H1 (cell line): ENCODE data around the gene FMNL2. TPM values are rescaled to one million over a fixed set of nuclear protein-coding genes. Genes with fewer than 3 reads are reported as not detected.

ENCODE experiments used
- CTCF ChIA-PET: fragments of 300-600 bp; sonication (Branson Sonifier 250); formaldehyde crosslinking; loops from one replicate; lab custom pipeline; 2021; ENCODE audit not compliant: partially characterized antibody; lab: Charles Lee
- POLR2A ChIA-PET: fragments of 300-600 bp; sonication (Branson Sonifier 250); formaldehyde crosslinking; loops from one replicate; lab custom pipeline; 2021; ENCODE audit warnings: inconsistent platforms; ENCODE audit not compliant: partially characterized antibody; lab: Charles Lee
- DNase-seq, 2 experiments: peaks; one replicate each; pipeline versions ENCODE4 v3.0.0 to v3.0.0-alpha.2; 2010 to 2022; ENCODE audit warnings: low spot score in 2 of 2, low read depth in 1 of 2, mixed read lengths in 1 of 2
- FAIRE-seq: peaks from 2 replicates; lab custom pipeline; 2011; peaks lifted over from hg19 to GRCh38; lab: Jason Lieb, UNC
- H2AFZ ChIP-seq: 2 replicates; pipeline ENCODE4 v1.8.1; 2012; ENCODE audit warnings: low read length, inconsistent platforms
- H2AK5ac ChIP-seq: 2 replicates; pipeline ENCODE4 v1.6.1; 2013; ENCODE audit warnings: low read depth, low read length
- H2BK120ac ChIP-seq: replicated peaks from 2 replicates; pipeline ENCODE3; 2013; ENCODE audit warnings: low read depth, low read length, inconsistent platforms
- H2BK12ac ChIP-seq: 2 replicates; pipeline ENCODE4 v1.6.1; 2013; ENCODE audit warnings: low read depth, low read length
- H2BK15ac ChIP-seq: 2 replicates; pipeline ENCODE4 v1.6.1; 2013; ENCODE audit warnings: low read length
- H2BK20ac ChIP-seq: 2 replicates; pipeline ENCODE4 v1.6.1; 2013; ENCODE audit warnings: low read length
- H2BK5ac ChIP-seq: 2 replicates; pipeline ENCODE4 v1.6.1; 2013; ENCODE audit warnings: low read depth, low read length
- H3K14ac ChIP-seq: 2 replicates; pipeline ENCODE4 v1.6.1; 2013; ENCODE audit warnings: inconsistent platforms; ENCODE audit not compliant: insufficient read length
- H3K18ac ChIP-seq: 2 replicates; pipeline ENCODE4 v1.6.1; 2013; ENCODE audit warnings: low read length; ENCODE audit errors: extremely low read depth
- H3K23ac ChIP-seq: 2 replicates; pipeline ENCODE4 v1.6.1; 2013; ENCODE audit warnings: inconsistent platforms; ENCODE audit not compliant: insufficient read length
- H3K23me2 ChIP-seq: 2 replicates; pipeline ENCODE4 v1.6.1; 2013; ENCODE audit warnings: low read depth, low read length
- H3K27ac ChIP-seq: 2 replicates; pipeline ENCODE4 v1.6.1; 2011; ENCODE audit warnings: low read depth, low read length, inconsistent platforms
- H3K27me3 ChIP-seq, 4 experiments: replicated peaks in 1 of 4; 1 replicate in 1 of 4; 2 replicates in 3 of 4; pipeline versions ENCODE4 v1.6.1 to v1.8.1; 2011 to 2013; ENCODE audit warnings: low read length in 3 of 4, mild to moderate bottlenecking in 3 of 4, inconsistent platforms in 2 of 4, mixed read lengths in 2 of 4, moderate library complexity in 1 of 4; ENCODE audit not compliant: control insufficient read depth in 3 of 4, insufficient read depth in 3 of 4; ENCODE audit errors: extremely low read depth in 1 of 4
- H3K36me3 ChIP-seq, 4 experiments: 2 replicates each; pipeline versions ENCODE4 v1.6.1 to v1.8.1; 2011 to 2013; ENCODE audit warnings: mild to moderate bottlenecking in 4 of 4, low read length in 3 of 4, moderate library complexity in 2 of 4, control low read depth in 1 of 4, inconsistent platforms in 1 of 4; ENCODE audit not compliant: insufficient read depth in 4 of 4, control insufficient read depth in 2 of 4
- H3K4ac ChIP-seq: replicated peaks from 2 replicates; pipeline ENCODE3; 2013; ENCODE audit warnings: low read length, low read depth, mixed read lengths, inconsistent platforms; ENCODE audit not compliant: insufficient read length
- H3K4me1 ChIP-seq, 4 experiments: replicated peaks in 1 of 4; 1 replicate in 1 of 4; 2 replicates in 3 of 4; pipeline versions ENCODE4 v1.6.1 to v1.8.1; 2011 to 2013; ENCODE audit warnings: low read length in 3 of 4, inconsistent platforms in 2 of 4, mixed read lengths in 1 of 4; ENCODE audit not compliant: insufficient read depth in 4 of 4, control insufficient read depth in 3 of 4
- H3K4me2 ChIP-seq, 2 experiments: 2 replicates each; pipeline versions ENCODE4 v1.6.1 to v1.8.1; 2011 to 2013; ENCODE audit warnings: low read depth in 2 of 2, low read length in 2 of 2, control low read depth in 1 of 2, inconsistent platforms in 1 of 2, mild to moderate bottlenecking in 1 of 2; ENCODE audit not compliant: insufficient read depth in 1 of 2
- H3K4me3 ChIP-seq, 4 experiments: fragments of 200-600, 300-600 bp in 1 of 4; sonication (generic), shearing (Covaris generic), sonication (Bioruptor Twin) in 1 of 4; 2 replicates each; pipeline versions ENCODE4 v1.5.1 to v1.8.1; 2011 to 2016; ENCODE audit warnings: low read length in 4 of 4, low read depth in 3 of 4, control low read depth in 2 of 4, inconsistent platforms in 2 of 4, mild to moderate bottlenecking in 2 of 4, mixed read lengths in 1 of 4, moderate library complexity in 1 of 4; ENCODE audit not compliant: insufficient read depth in 2 of 4; ENCODE audit errors: extremely low read depth in 1 of 4
- H3K56ac ChIP-seq: replicated peaks from 2 replicates; pipeline ENCODE3; 2013; ENCODE audit warnings: low read depth, mild to moderate bottlenecking, mixed read lengths, low read length, inconsistent platforms; ENCODE audit not compliant: insufficient read length
- H3K79me1 ChIP-seq: 2 replicates; pipeline ENCODE4 v1.6.1; 2013; ENCODE audit warnings: low read depth, low read length, control low read depth
- H3K79me2 ChIP-seq, 2 experiments: 2 replicates each; pipeline versions ENCODE4 v1.6.1 to v1.8.1; 2012 to 2013; ENCODE audit warnings: low read length in 2 of 2, mild to moderate bottlenecking in 2 of 2, inconsistent platforms in 1 of 2; ENCODE audit not compliant: insufficient read depth in 2 of 2, control insufficient read depth in 1 of 2
- H3K9ac ChIP-seq, 4 experiments: replicated peaks in 1 of 4; 1 replicate in 1 of 4; 2 replicates in 3 of 4; pipeline versions ENCODE4 v1.6.1 to v1.8.1; 2011 to 2013; ENCODE audit warnings: low read depth in 3 of 4, low read length in 3 of 4, control low read depth in 2 of 4, mild to moderate bottlenecking in 2 of 4, moderate library complexity in 2 of 4, inconsistent platforms in 1 of 4; ENCODE audit errors: extremely low read depth in 1 of 4
- H3K9me3 ChIP-seq, 2 experiments: 2 replicates each; pipeline versions ENCODE4 v1.6.1 to v1.8.1; 2012 to 2013; ENCODE audit warnings: mild to moderate bottlenecking in 2 of 2, moderate library complexity in 2 of 2, control low read depth in 1 of 2, inconsistent platforms in 1 of 2, low read depth in 1 of 2, low read length in 1 of 2, mixed read lengths in 1 of 2; ENCODE audit not compliant: insufficient read depth in 2 of 2
- H4K20me1 ChIP-seq, 2 experiments: replicated peaks in 1 of 2; 2 replicates each; pipeline versions ENCODE3 to v1.8.1; 2011 to 2013; ENCODE audit warnings: inconsistent platforms in 2 of 2, low read length in 2 of 2, mild to moderate bottlenecking in 1 of 2; ENCODE audit not compliant: insufficient read depth in 2 of 2, control insufficient read depth in 1 of 2
- H4K5ac ChIP-seq: 2 replicates; pipeline ENCODE4 v1.6.1; 2013; ENCODE audit warnings: low read length, low read depth, mixed read lengths, inconsistent platforms; ENCODE audit not compliant: insufficient read length
- H4K8ac ChIP-seq: 2 replicates; pipeline ENCODE4 v1.8.0; 2013; ENCODE audit warnings: mild to moderate bottlenecking, moderate library complexity, low read length, inconsistent platforms; ENCODE audit not compliant: insufficient read depth; ENCODE audit errors: extremely low read depth
- H4K91ac ChIP-seq: replicated peaks from 2 replicates; pipeline ENCODE3; 2013; ENCODE audit warnings: low read length, mixed read lengths, inconsistent platforms; ENCODE audit not compliant: insufficient read length
- POU5F1 ChIP-seq: IDR thresholded peaks from 2 replicates; pipeline ENCODE4 v1.6.1; 2011; ENCODE audit warnings: low read depth, mild to moderate bottlenecking, low read length, moderate library complexity
- TBP ChIP-seq: IDR thresholded peaks from 2 replicates; pipeline ENCODE4 v1.6.1; 2011; ENCODE audit warnings: low read depth, low read length, improper control_type of control experiment
- TEAD4 ChIP-seq: IDR thresholded peaks from 2 replicates; pipeline ENCODE4 v1.6.1; 2012; ENCODE audit warnings: low read depth, low read length, inconsistent platforms, mixed read lengths
- polyA plus RNA-seq, 7 experiments: library from polyadenylated mRNA; depleted of rRNA in 3 of 7; stranded (reverse) in 5 of 7; unstranded in 2 of 7; fragments of >200 nt in 5 of 7; fragments of 200-250 nt in 2 of 7; gene quantifications; 1 replicate in 5 of 7; 2 replicates in 1 of 7; 4 replicates in 1 of 7; pipeline versions ENCODE4 v1.2.1 to v1.2.3, GENCODE V29; 2011 to 2013; ENCODE audit warnings: missing spikeins in 2 of 7, mixed read lengths in 2 of 7
- total RNA-seq: library from RNA; stranded (reverse); fragmentation: NEBNext Ultra II Directional; extraction: Animal tissue kit (Norgen Biotek cat#: 25700); gene quantifications from 2 replicates; pipeline ENCODE4 v1.2.1, GENCODE V29; 2021

The FMNL2 gene
- total and polyA plus RNA-seq, 2 of the 8 experiments (the other 6 are each of a cell fraction or from before 2014, with no cell fraction given), result 15.5 to 45.1 TPM

DNA sequence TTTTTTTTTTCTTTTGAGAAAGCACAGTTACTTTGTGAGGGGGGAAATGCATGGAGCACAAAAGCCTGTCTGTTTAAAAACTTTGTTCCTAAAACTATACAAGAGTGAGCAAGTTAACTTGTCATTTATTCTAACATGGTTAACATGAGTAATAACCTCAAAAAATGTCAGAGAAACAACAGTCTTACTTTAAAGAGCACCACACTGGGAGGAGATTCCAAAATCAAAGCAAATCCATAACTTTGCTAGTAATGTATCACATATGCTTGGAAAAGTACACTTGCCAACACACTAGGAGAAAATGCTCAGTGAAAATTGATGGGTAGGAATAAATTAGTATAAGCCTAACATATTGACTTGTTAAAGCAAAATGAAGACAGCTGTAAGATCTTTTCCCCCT is 225.2 kb downstream of the FMNL2 start:
- Histone ChIP-seq H4K5ac (no peak overlapping the region), H2BK15ac (no peak overlapping the region), H3K14ac (no peak overlapping the region), H2AK5ac (no peak overlapping the region), H3K79me1 (no peaks in the 10 kb centered on the region), H3K4me1 (peaks cover 0 to 11% (median 5%) of the 10 kb centered on the region in 4 experiments; a peak in 2 of 7 replicates), H3K36me3 (peaks cover 0 to 3% (median under 1%) of the 10 kb centered on the region in 4 experiments; a peak in 4 of 8 replicates), H4K8ac (no peak overlapping the region), H3K23me2 (no peaks in the 10 kb centered on the region), H3K23ac (no peak overlapping the region), H3K4me3 (no peak overlapping the region), H3K56ac (no peak overlapping the region), H3K79me2 (no peaks in the 10 kb centered on the region), H3K27me3 (no peaks in the 10 kb centered on the region), H2BK12ac (no peak overlapping the region), H4K20me1 (peaks cover 0 to 1% of the 10 kb centered on the region in 2 experiments), H3K27ac (no peak overlapping the region), H4K91ac (no peak overlapping the region), H2BK20ac (no peak overlapping the region), H3K4me2 (no peak overlapping the region), H2BK5ac (no peak overlapping the region), H3K9me3 (no peaks in the 10 kb centered on the region), H3K4ac (no peak overlapping the region), H2AFZ (no peak overlapping the region), H3K9ac (no peak overlapping the region), H3K18ac (no peak overlapping the region), H2BK120ac (no peak overlapping the region)
- ChIA-PET POLR2A (no interaction called here), CTCF (interaction anchor here (0.6 to 1.1 kb wide), 3 partner anchors 9 to 150 kb away, joined by 3 read pairs; no protein-coding TSS in a partner anchor)
- DNase-seq, result no peak
- TF ChIP-seq TEAD4, result no peak
- TF ChIP-seq TBP, result no peak
- TF ChIP-seq POU5F1, result no peak
- no peak for FAIRE-seq
